Measurements from ENCODE around the gene FAM181A. TPM values are rescaled to one million over a fixed set of nuclear protein-coding genes. Genes with fewer than 3 reads are reported as not detected.
A peak's percentile ranks its signal among the peaks of the same experiment; 100 is the strongest.

The FAM181A gene
- total and polyA plus RNA-seq, 2 of the 4 experiments (the other 2 are of a cell fraction): not detected

DNA sequence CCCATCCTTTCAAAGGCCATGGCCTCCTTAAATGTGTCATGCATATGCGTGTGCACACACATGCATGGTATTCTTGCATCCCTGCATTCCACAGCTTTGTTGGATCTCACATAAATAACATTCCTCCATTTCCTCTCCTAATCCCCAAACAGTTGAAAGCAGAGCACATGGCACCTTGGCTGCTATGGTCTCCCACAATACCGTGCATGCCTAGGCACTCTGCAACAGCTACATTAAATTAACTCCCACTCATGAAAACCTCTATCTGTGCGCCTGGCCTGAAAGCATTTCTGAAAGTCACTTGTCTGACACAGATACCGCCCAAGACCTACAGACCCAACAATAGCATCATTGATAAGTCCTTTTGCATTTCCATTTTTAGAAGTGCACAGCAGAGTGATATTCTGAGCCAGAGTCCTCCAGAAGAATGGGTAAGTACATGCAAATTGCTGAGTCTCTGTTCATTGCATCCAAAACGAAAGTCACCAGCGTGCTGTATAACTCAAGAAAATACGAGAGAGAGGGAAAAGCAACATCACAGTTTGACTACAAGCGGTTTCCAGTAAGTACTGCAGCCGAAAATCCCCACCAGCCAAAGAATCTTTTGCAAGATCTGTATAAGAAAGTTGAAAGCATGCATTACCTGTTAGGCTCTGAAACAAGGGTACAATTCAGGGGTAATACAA is 48.8 kb downstream of the FAM181A start:
- Histone ChIP-seq H3K9ac (ENCODE audit: low read depth, low read length) (0 out of 2 replicates have a peak overlapping the region, but pooled peaks have one; percentile 10), H2BK20ac (ENCODE audit: low read depth, low read length) (no peak overlapping the region), H3K18ac (ENCODE audit: low read depth, low read length) (peak overlapping the region; percentile 23; the same call in 1 of the 2 replicates), H3K9me1 (ENCODE audit: insufficient read depth, low read length) (peaks cover 8% of the 10 kb centered on the region; the same call in 1 of the 2 replicates), H3K4me1 (ENCODE audit: control insufficient read depth, insufficient read depth, low read length) (peaks cover 11% of the 10 kb centered on the region), H2BK120ac (ENCODE audit: low read depth, low read length) (peak overlapping the region; percentile 82; the same call in 1 of the 2 replicates), H3K56ac (ENCODE audit: extremely low read depth, insufficient read depth, low read length) (no peak overlapping the region), H3K36me3 (ENCODE audit: control insufficient read depth, insufficient read depth, low read length) (no peaks in the 10 kb centered on the region), H2AK9ac (replicated peaks; ENCODE audit: low read depth, low read length, poor library complexity) (no peak overlapping the region), H3K14ac (replicated peaks; ENCODE audit: low read depth, low read length) (no peak overlapping the region), H3K27me3 (ENCODE audit: control insufficient read depth, insufficient read depth, low read length) (peaks cover 2% of the 10 kb centered on the region; the same call in 1 of the 2 replicates), H2AK5ac (ENCODE audit: low read depth, low read length) (peak overlapping the region; percentile 53; the same call in 1 of the 2 replicates), H3K27ac (ENCODE audit: insufficient read depth, low read length) (no peak overlapping the region), H2BK5ac (ENCODE audit: low read depth, low read length, poor library complexity, severe bottlenecking) (no peak overlapping the region), H4K91ac (ENCODE audit: insufficient read depth, low read depth, low read length) (no peak overlapping the region), H3K23ac (ENCODE audit: low read depth, low read length) (no peak overlapping the region), H3K4me2 (ENCODE audit: low read depth, low read length) (peak overlapping the region; percentile 19; the same call in 1 of the 2 replicates), H3K4me3 (ENCODE audit: insufficient read depth, low read depth, low read length) (no peak overlapping the region), H3K79me1 (ENCODE audit: low read depth in 1 of 2, low read length in 2 of 2) (no peaks in the 10 kb centered on the region), H2AFZ (replicated peaks; ENCODE audit: low read length, poor library complexity) (no peak overlapping the region), H3K9me3 (ENCODE audit: control insufficient read depth, insufficient read depth, low read length) (peaks cover 2% of the 10 kb centered on the region; the same call in 1 of the 2 replicates), H2BK15ac (ENCODE audit: low read depth, low read length) (0 out of 3 replicates have a peak overlapping the region, but pooled peaks have one; percentile 13), H4K20me1 (ENCODE audit: insufficient read depth, low read length) (no peaks in the 10 kb centered on the region), H3K4ac (ENCODE audit: low read depth, low read length) (no peak overlapping the region; the same call in 1 of the 2 replicates), H4K8ac (ENCODE audit: low read depth in 2 of 2, low read length in 2 of 2) (peak overlapping the region in 1 of 2 experiments; percentile 83; a peak in 3 of 4 replicates), H4K5ac (ENCODE audit: low read depth, low read length) (peak overlapping the region; percentile 14; the same call in 1 of the 2 replicates)
- no peak for DNase-seq
- dilution Hi-C loops (cut with HindIII; ENCODE audit: low sequenced_read_pairs, unreplicated experiment): no loop called here
- in situ Hi-C loops (cut with MboI; ENCODE audit: low sequenced_read_pairs): no loop called here
- ChIA-PET POLR2A (ENCODE audit: unreplicated experiment) (no interaction called here), CTCF (interaction anchor here (0.9 kb wide), 2 partner anchors 36 kb away, joined by 3 read pairs; no protein-coding TSS in a partner anchor)
- intact Hi-C loops (cut with micrococcal nuclease): no loop called here
- 79% methylated on average over 2 of the region's 9 CpGs; no CpG with 5 or more reads in 1 of the 2 experiments for WGBS, 2 experiments (ENCODE audit: extremely low coverage in 2 of 2, insufficient read length in 1 of 2)
- peak; percentile 30 for ATAC-seq (ENCODE audit: low read depth)
- TF ChIP-seq CHD1 (IDR thresholded peaks at IDR 0.05; ENCODE audit: low read depth, low read length) (no peak), RCOR1 (IDR thresholded peaks at IDR 0.05; ENCODE audit: insufficient replicate concordance, low read length) (no peak), RFX5 (IDR thresholded peaks at IDR 0.05; ENCODE audit: low read depth, low read length) (no peak), MXI1 (IDR thresholded peaks at IDR 0.05; ENCODE audit: borderline replicate concordance, low read depth, low read length) (no peak), POLR2A (IDR thresholded peaks at IDR 0.05; ENCODE audit: low read depth, low read length) (no peak), NFE2L2 (IDR thresholded peaks at IDR 0.05; ENCODE audit: low read depth, low read length) (no peak), SMC3 (IDR thresholded peaks at IDR 0.05; ENCODE audit: low read depth, low read length) (no peak), RAD21 (IDR thresholded peaks at IDR 0.05; ENCODE audit: low read length) (no peak), ELK1 (IDR thresholded peaks at IDR 0.05; ENCODE audit: borderline replicate concordance, low read depth, low read length) (no peak), CEBPB (IDR thresholded peaks at IDR 0.05; ENCODE audit: low read depth, low read length) (no peak), MAFK (IDR thresholded peaks at IDR 0.05; ENCODE audit: low read depth, low read length) (no peak), MAZ (IDR thresholded peaks at IDR 0.05; ENCODE audit: borderline replicate concordance, low read depth, low read length) (no peak), FOS (IDR thresholded peaks at IDR 0.05; ENCODE audit: low read depth, low read length) (no peak)
- TF ChIP-seq, protein P1, sequence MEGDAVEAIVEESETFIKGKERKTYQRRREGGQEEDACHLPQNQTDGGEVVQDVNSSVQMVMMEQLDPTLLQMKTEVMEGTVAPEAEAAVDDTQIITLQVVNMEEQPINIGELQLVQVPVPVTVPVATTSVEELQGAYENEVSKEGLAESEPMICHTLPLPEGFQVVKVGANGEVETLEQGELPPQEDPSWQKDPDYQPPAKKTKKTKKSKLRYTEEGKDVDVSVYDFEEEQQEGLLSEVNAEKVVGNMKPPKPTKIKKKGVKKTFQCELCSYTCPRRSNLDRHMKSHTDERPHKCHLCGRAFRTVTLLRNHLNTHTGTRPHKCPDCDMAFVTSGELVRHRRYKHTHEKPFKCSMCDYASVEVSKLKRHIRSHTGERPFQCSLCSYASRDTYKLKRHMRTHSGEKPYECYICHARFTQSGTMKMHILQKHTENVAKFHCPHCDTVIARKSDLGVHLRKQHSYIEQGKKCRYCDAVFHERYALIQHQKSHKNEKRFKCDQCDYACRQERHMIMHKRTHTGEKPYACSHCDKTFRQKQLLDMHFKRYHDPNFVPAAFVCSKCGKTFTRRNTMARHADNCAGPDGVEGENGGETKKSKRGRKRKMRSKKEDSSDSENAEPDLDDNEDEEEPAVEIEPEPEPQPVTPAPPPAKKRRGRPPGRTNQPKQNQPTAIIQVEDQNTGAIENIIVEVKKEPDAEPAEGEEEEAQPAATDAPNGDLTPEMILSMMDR (conservative IDR thresholded peaks at IDR 0.05; ENCODE audit: low read depth, low read length): no peak
- BruUV-seq (replicated peaks): no TSS peak
